ENCODE measurements around the gene CHD9. TPM values are rescaled to one million over a fixed set of nuclear protein-coding genes. Genes with fewer than 3 reads are reported as not detected.

The CHD9 gene
- total RNA-seq, 1 donor from 2014 or later = 86.0 TPM

DNA sequence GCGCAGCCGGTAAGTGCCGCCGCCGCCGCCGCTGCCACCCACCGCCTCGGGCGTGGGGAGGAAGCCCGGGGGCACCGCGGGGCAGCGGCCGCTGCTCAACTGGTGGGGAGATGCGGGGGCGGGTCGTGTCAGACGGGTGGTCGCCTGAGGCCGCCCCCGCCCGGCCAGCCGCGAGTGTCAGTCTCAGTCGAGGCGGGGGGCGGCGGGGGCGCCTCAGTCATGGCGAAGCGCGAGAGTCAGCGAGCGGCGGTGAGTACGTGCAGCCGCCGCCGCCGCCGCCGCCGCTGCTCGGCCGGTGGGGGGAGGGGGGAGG lies 76.2 kb downstream of the CHD9 start:
- H3K4me2 ChIP-seq = peak overlapping the region; percentile 74
- H3K27me3 Mint-ChIP-seq (ENCODE audit: insufficient read depth, low read depth) = no peaks in the 10 kb centered on the region
- no peaks in the 10 kb centered on the region for H3K9me3 ChIP-seq (ENCODE audit: low read depth)
- no peaks in the 10 kb centered on the region for H3K4me1 ChIP-seq
- H3K4me1 Mint-ChIP-seq = peaks cover 11% of the 10 kb centered on the region
- H3F3A ChIP-seq (ENCODE audit: low read depth) = peaks cover 21% of the 10 kb centered on the region
- peak overlapping the region; percentile 81 for H3K4me3 ChIP-seq
- no peak overlapping the region for H3K27ac Mint-ChIP-seq
- no peaks in the 10 kb centered on the region for H3K9me3 Mint-ChIP-seq
- H3K36me3 ChIP-seq = no peaks in the 10 kb centered on the region
- TF ChIP-seq EZH2 (IDR thresholded peaks at IDR 0.05) = no peak
- no peak for TF ChIP-seq EZH2phosphoT487 (IDR thresholded peaks at IDR 0.05)
- TF ChIP-seq, protein P1, sequence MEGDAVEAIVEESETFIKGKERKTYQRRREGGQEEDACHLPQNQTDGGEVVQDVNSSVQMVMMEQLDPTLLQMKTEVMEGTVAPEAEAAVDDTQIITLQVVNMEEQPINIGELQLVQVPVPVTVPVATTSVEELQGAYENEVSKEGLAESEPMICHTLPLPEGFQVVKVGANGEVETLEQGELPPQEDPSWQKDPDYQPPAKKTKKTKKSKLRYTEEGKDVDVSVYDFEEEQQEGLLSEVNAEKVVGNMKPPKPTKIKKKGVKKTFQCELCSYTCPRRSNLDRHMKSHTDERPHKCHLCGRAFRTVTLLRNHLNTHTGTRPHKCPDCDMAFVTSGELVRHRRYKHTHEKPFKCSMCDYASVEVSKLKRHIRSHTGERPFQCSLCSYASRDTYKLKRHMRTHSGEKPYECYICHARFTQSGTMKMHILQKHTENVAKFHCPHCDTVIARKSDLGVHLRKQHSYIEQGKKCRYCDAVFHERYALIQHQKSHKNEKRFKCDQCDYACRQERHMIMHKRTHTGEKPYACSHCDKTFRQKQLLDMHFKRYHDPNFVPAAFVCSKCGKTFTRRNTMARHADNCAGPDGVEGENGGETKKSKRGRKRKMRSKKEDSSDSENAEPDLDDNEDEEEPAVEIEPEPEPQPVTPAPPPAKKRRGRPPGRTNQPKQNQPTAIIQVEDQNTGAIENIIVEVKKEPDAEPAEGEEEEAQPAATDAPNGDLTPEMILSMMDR (IDR thresholded peaks at IDR 0.05) = no peak
- H3K27me3 ChIP-seq = no peaks in the 10 kb centered on the region
- H3K79me2 ChIP-seq (ENCODE audit: low read depth) = peaks cover 20% of the 10 kb centered on the region
- peaks cover 1% of the 10 kb centered on the region for H3K36me3 Mint-ChIP-seq
- peak; percentile 81 for DNase-seq (ENCODE audit: low spot score)
- H3K9ac ChIP-seq = no peak overlapping the region
- H3K4me3 Mint-ChIP-seq = no peak overlapping the region
- H3K27ac ChIP-seq = no peak overlapping the region
- H2AFZ ChIP-seq (replicated peaks) = peak overlapping the region; percentile 44
- peaks cover 5% of the 10 kb centered on the region for H4K20me1 ChIP-seq (ENCODE audit: low read depth)

DNA sequence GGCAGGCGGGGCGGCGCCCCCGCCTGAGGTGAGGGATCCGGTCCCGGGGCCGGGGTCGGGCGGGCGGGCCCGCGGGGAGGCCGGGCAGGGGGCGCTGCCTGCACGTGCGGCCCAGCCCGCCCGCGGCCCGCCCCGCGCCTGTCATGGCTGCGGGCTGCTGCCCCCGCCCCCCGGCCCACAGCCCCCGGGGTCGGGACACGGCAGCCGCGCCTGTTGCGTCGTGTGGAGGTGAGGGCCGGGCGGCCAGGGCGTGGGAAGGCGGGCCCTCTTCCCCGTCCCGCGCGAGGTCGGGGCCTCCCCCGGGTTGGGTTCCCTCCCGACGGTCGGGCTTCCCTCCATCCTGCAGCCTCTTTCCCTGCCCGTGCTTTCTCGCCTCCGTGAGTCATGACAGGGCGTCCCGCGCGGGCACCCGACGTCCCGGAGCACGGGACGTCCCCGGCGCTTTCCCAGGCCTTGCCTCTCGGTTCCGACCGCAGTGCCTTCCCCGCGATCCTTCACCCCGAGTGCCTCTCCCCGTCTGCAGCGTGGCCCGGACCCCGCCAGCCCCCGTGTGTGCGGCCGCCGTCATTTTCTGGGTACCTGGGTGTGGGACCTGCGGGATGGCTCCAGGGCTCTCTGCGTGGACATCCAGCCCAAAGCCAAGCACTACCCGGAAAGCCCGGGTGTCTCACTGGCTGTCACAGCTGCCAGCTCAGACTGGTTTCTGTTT lies 76.7 kb downstream of the CHD9 start:
- H2AFZ ChIP-seq (replicated peaks) = peak overlapping the region; percentile 85
- peaks cover 20% of the 10 kb centered on the region for H3K79me2 ChIP-seq (ENCODE audit: low read depth)

GRCh38 chr16:53132406-53132805 lies 77.6 kb downstream of the CHD9 start:
- Histone ChIP-seq H3K9me3 (ENCODE audit: low read depth) (no peaks in the 10 kb centered on the region), H3K4me3 (peak overlapping the region; percentile 81), H4K20me1 (ENCODE audit: low read depth) (peaks cover 5% of the 10 kb centered on the region), H3K4me1 (no peaks in the 10 kb centered on the region), H3F3A (ENCODE audit: low read depth) (peaks cover 21% of the 10 kb centered on the region), H3K9ac (no peak overlapping the region), H3K36me3 (no peaks in the 10 kb centered on the region), H3K79me2 (ENCODE audit: low read depth) (peaks cover 20% of the 10 kb centered on the region), H3K4me2 (peak overlapping the region; percentile 99), H2AFZ (replicated peaks) (no peak overlapping the region), H3K27ac (no peak overlapping the region), H3K27me3 (no peaks in the 10 kb centered on the region)
- H3K36me3 Mint-ChIP-seq = peaks cover 3% of the 10 kb centered on the region
- no peak for DNase-seq (ENCODE audit: low spot score)
- no peak overlapping the region for H3K27ac Mint-ChIP-seq
- no peaks in the 10 kb centered on the region for H3K27me3 Mint-ChIP-seq (ENCODE audit: insufficient read depth, low read depth)
- no peaks in the 10 kb centered on the region for H3K9me3 Mint-ChIP-seq
- peaks cover 11% of the 10 kb centered on the region for H3K4me1 Mint-ChIP-seq
- H3K4me3 Mint-ChIP-seq = peak overlapping the region; percentile 91
- TF ChIP-seq EZH2phosphoT487 (IDR thresholded peaks at IDR 0.05) (no peak), EZH2 (IDR thresholded peaks at IDR 0.05) (no peak)
- TF ChIP-seq, protein P1 (IDR thresholded peaks at IDR 0.05) = no peak

More for the DNA sequence above, 76.7 kb downstream of the CHD9 start:
- Histone ChIP-seq H3K9me3 (ENCODE audit: low read depth) (no peaks in the 10 kb centered on the region), H3F3A (ENCODE audit: low read depth) (peaks cover 21% of the 10 kb centered on the region), H4K20me1 (ENCODE audit: low read depth) (peaks cover 5% of the 10 kb centered on the region), H3K36me3 (no peaks in the 10 kb centered on the region), H3K9ac (peak overlapping the region; percentile 45), H3K4me2 (peak overlapping the region; percentile 99), H3K4me1 (no peaks in the 10 kb centered on the region), H3K27me3 (no peaks in the 10 kb centered on the region), H3K4me3 (peak overlapping the region; percentile 81), H3K27ac (no peak overlapping the region)
- TF ChIP-seq, protein P1 (IDR thresholded peaks at IDR 0.05) = no peak
- TF ChIP-seq EZH2phosphoT487 (IDR thresholded peaks at IDR 0.05) (no peak), EZH2 (IDR thresholded peaks at IDR 0.05) (no peak)
- H3K4me1 Mint-ChIP-seq = peaks cover 11% of the 10 kb centered on the region
- H3K4me3 Mint-ChIP-seq = peak overlapping the region; percentile 91
- peaks cover 1% of the 10 kb centered on the region for H3K36me3 Mint-ChIP-seq
- H3K27ac Mint-ChIP-seq = no peak overlapping the region
- DNase-seq (ENCODE audit: low spot score) = no peak
- H3K27me3 Mint-ChIP-seq (ENCODE audit: insufficient read depth, low read depth) = no peaks in the 10 kb centered on the region
- no peaks in the 10 kb centered on the region for H3K9me3 Mint-ChIP-seq
